CD4-positive, alpha-beta T cell treated with Interleukin-21 for 1 hour (primary cell): ENCODE results near the gene PRSS36.

Experiments
- DNase-seq: peaks from one replicate; pipeline ENCODE4 v3.0.0-alpha.2; 2020

The PRSS36 gene

GRCh38 chr16:31094424-31095120 lies 55.3 kb downstream of the PRSS36 start, which contains the start of gene VKORC1:
VKORC1 (minus strand) TSS chr16:31094797; CDS start chr16:31094729, 68 bp downstream.
- peak; percentile 91 for DNase-seq

DNA sequence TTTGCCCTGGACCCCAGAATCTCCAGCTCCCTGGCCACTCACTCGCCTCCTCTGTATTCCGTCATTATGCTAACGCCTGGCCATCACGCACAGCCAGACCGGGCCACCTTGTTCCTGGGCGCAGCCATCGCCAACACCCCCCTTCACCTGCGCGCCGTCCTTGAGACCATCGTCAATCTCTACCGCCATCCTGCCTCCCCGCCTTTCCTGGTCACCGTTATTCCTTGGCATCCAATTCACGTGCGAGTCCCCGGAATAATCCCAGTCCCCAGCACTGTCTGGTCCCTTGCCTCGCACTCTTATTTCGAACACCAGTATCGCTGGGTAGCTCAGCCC lies 55.8 kb downstream of the PRSS36 start:
- no peak for DNase-seq

DNA sequence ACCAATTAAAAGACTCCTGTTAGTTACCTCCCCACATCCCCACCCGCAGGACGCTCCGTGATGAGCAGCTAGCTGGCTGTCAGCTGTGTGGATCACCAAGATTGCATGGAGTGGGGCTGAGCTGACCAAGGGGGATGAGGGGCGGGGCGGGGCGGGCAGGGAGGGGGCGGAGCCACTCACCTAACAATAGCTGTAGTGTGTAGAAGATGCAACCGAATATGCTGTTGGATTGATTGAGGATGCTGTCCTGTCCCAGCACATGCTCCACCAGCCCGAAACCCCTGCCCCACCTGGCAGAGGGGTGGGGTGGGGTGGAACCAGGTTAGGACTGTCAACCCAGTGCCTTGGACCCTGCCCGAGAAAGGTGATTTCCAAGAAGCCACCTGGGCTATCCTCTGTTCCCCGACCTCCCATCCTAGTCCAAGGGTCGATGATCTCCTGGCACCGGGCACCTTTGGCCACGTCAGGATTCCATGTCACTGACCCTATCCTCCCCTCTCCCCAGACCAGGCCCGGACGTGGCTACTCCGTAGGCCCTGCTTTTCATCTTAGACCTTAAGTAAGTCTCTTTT lies 56.6 kb downstream of the PRSS36 start:
- no peak for DNase-seq

DNA sequence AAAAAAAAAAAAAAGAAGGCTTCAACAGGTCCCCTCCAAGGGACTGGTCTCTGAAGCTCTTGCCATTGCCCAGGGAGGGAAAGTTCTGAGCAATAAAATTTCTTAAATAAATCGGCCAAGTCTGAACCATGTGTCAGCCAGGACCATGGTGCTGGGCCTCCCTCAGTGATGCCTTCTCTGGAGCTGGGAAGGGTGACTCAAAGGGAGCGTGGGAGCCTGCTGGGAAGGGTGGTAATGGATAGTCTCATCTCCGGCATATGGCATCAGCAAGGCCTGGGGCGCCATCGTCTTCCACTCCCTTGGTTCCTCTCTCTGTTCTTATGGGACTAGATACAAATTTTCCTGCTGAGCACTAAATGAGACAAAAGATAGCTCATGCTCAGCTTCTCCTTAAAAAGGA lies 57.5 kb downstream of the PRSS36 start:
- DNase-seq: no peak

GRCh38 chr16:31090540-31090939 lies 59.3 kb downstream of the PRSS36 start:
- DNase-seq: no peak

GRCh38 chr16:31089199-31089598 lies 60.7 kb downstream of the PRSS36 start:
- no peak for DNase-seq
